Esophagus squamous epithelium (tissue), 4 donors: ENCODE results near the gene MIEF2.

Experiments
- POLR2A ChIP-seq, 4 donors: fragments of 450-650 bp; IDR thresholded peaks; one replicate each; pipeline ENCODE4 v1.6.1; 2017; ENCODE audit warnings: antibody characterized with exemption in 4 of 4, mild to moderate bottlenecking in 4 of 4, moderate library complexity in 3 of 4
- TF ChIP-seq, protein P1 (sequence below), 6 experiments: fragments of 450-650 bp in 4 of 6; fragments of 200-600 bp in 2 of 6; sonication (generic) in 2 of 6; IDR thresholded peaks; one replicate each; pipeline ENCODE4 v1.5.1; 2016 to 2019; ENCODE audit warnings: antibody characterized with exemption in 6 of 6, mild to moderate bottlenecking in 4 of 6, moderate library complexity in 4 of 6

DNA sequence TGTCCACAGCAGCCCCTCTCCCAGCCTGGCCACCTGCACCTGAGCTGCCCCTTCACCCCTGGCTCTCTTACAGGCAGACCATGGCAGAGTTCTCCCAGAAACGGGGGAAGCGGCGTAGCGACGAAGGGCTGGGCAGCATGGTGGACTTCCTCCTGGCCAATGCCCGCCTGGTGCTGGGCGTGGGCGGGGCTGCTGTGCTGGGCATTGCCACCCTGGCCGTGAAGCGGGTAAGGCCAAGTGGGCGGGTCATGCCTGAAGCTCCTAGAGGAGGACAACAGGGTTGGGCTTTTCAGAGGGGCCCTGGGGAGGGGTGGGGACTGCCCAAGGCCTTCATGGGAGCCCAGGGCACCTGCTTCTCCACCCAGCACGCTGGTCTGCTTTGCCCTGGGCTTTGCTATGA is 2.2 kb downstream of the MIEF2 start:
- no peak for TF ChIP-seq POLR2A (IDR thresholded peaks at IDR 0.05)
- TF ChIP-seq, protein P1, sequence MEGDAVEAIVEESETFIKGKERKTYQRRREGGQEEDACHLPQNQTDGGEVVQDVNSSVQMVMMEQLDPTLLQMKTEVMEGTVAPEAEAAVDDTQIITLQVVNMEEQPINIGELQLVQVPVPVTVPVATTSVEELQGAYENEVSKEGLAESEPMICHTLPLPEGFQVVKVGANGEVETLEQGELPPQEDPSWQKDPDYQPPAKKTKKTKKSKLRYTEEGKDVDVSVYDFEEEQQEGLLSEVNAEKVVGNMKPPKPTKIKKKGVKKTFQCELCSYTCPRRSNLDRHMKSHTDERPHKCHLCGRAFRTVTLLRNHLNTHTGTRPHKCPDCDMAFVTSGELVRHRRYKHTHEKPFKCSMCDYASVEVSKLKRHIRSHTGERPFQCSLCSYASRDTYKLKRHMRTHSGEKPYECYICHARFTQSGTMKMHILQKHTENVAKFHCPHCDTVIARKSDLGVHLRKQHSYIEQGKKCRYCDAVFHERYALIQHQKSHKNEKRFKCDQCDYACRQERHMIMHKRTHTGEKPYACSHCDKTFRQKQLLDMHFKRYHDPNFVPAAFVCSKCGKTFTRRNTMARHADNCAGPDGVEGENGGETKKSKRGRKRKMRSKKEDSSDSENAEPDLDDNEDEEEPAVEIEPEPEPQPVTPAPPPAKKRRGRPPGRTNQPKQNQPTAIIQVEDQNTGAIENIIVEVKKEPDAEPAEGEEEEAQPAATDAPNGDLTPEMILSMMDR (IDR thresholded peaks at IDR 0.05): no peak
